Fibroblast of the aortic adventitia (primary cell): ENCODE measurements around the gene PID1. TPM values are rescaled to one million over a fixed set of nuclear protein-coding genes. Genes with fewer than 3 reads are reported as not detected.

ENCODE experiments used
- DNase-seq: peaks from one replicate; pipeline ENCODE4 v3.0.0-alpha.2; 2010; ENCODE audit warnings: low read depth
- H3K4me3 ChIP-seq: 2 replicates; pipeline ENCODE4 v1.5.1; 2011; ENCODE audit warnings: low read depth, mild to moderate bottlenecking, control low read depth, low read length, moderate library complexity
- total RNA-seq: library from RNA; depleted of rRNA; stranded (reverse); fragments of >200 nt; gene quantifications from 2 replicates; pipeline ENCODE4 v1.2.3, GENCODE V29; 2012; ENCODE audit warnings: low replicate concordance
- TF ChIP-seq, protein P1 (sequence below): IDR thresholded peaks from 2 replicates; pipeline ENCODE4 v1.5.1; 2011; ENCODE audit warnings: mild to moderate bottlenecking, low read length, control low read depth, inconsistent platforms; ENCODE audit not compliant: insufficient read depth

Gene PID1
- total RNA-seq, 1 donor, result 13.0 TPM

DNA sequence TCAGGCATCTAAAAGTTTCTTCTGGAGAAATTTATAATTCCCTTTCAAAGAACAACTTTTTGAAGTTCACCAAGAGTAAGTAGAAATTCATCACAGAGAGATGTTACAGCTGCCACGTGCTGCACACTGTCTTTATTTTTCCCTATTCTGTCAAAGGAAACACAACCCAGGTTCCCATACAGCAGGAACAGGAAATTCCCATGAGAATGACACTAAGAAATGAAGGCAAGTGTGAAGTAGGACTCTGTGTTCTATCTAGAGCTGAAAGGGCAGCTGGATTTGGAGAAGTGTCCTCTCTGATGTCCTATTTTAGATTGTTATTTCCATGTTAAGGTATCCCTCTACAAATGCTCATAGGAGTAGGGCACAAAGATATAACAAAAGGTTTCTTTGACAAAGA, 58.8 kb downstream of the PID1 start:
- no peak for DNase-seq
- no peak overlapping the region for H3K4me3 ChIP-seq
- TF ChIP-seq, protein P1, sequence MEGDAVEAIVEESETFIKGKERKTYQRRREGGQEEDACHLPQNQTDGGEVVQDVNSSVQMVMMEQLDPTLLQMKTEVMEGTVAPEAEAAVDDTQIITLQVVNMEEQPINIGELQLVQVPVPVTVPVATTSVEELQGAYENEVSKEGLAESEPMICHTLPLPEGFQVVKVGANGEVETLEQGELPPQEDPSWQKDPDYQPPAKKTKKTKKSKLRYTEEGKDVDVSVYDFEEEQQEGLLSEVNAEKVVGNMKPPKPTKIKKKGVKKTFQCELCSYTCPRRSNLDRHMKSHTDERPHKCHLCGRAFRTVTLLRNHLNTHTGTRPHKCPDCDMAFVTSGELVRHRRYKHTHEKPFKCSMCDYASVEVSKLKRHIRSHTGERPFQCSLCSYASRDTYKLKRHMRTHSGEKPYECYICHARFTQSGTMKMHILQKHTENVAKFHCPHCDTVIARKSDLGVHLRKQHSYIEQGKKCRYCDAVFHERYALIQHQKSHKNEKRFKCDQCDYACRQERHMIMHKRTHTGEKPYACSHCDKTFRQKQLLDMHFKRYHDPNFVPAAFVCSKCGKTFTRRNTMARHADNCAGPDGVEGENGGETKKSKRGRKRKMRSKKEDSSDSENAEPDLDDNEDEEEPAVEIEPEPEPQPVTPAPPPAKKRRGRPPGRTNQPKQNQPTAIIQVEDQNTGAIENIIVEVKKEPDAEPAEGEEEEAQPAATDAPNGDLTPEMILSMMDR, result no peak

DNA sequence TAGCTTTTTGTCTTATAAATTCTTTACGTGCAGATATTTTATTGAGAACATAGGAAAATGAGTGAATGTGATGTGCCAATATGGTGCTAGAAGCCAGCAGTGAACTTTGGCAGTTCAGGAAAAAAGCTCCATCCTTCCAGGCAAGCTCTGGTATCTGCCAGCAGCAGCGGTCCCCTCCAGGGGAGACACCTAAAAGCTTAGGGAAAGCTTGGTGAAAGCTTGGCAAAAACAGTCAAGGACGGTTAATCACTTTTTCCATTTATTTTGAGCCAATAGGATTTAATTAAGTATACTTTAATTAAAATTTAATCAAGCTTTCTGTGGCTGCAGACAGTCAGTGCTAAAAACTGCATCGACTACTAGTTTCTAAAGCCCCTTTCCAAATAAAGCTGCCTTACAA, 60.4 kb downstream of the PID1 start:
- DNase-seq, result no peak
- H3K4me3 ChIP-seq, result no peak overlapping the region
- TF ChIP-seq, protein P1, result no peak

DNA sequence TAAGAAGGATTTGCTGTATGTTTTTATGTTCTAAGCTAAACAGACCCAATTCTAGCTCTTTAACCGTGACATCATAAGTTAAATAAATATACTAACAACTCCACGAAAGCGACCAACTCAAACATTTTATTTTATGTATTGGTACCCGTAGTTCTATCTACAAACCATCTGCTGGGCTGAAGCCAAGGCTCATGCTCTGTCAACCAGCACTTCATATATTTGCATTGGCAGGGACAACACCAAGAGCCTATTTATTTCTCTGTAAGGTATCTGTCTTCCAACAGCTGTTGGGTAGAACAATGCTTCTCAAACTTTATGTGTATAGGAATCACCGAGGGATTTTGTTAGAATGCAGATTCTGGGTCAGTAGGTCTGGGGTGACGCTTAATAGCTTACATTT, 64.5 kb downstream of the PID1 start:
- DNase-seq, result no peak
- TF ChIP-seq, protein P1, result no peak
- H3K4me3 ChIP-seq, result no peak overlapping the region

DNA sequence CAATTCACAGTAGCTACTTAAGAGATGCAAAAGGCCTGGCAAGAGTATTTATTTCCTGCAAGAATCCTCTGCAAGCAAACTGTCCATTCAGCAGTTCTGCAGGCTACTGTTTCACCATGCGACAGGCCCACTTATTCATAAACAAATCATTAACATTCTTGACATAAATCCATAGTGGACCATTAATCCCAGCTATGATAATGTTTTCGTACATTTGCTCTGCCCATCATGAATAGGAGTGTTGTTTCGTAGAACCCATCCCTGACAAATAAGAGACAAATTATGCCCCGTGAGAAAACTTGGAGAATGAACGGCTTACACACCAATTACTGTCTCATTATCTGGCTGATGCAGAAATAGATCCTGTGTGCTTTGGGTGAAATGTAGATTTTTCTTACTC, 65.4 kb downstream of the PID1 start:
- TF ChIP-seq, protein P1, result no peak
- no peak for DNase-seq
- H3K4me3 ChIP-seq, result no peak overlapping the region

DNA sequence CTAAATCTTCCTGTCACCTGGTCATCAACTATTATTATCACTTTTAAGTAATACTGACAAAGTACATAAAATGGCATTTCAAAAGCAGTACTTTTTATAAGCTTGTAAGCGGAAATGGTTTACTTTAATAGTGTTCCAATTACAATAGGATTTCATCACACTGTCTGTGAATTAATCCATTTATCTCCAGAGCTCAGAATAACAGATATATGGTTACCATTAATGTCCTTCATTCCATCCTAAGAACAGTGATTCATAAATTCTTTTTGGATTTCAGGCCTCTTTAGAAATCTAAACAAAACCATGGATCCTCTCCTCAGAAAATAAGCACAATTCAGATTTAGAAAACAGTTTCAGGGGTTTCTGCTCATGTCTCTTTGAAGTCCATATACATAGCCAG, 68.4 kb downstream of the PID1 start:
- H3K4me3 ChIP-seq, result no peak overlapping the region
- peak; percentile 39 for DNase-seq
- TF ChIP-seq, protein P1, result no peak

DNA sequence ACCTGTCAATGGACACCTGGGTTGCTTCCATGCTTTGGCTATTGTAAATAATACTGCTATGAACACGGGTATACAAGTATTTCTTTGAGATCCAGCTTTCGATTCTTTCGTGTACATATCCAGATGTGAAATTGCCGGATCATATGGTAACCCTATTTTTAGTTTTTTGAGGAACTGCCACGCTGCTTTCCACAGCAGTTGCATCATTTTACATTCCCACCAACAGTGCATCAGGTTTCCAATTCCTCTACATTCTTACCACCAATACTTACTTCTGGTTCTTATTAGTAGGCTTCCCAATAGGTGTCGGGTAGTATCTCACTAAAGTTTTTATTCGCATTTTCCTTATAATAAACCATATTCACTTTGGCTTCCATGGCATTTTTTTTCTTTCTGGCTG, 69.6 kb downstream of the PID1 start:
- H3K4me3 ChIP-seq, result no peak overlapping the region
- DNase-seq, result peak; percentile 32
- TF ChIP-seq, protein P1, result no peak

DNA sequence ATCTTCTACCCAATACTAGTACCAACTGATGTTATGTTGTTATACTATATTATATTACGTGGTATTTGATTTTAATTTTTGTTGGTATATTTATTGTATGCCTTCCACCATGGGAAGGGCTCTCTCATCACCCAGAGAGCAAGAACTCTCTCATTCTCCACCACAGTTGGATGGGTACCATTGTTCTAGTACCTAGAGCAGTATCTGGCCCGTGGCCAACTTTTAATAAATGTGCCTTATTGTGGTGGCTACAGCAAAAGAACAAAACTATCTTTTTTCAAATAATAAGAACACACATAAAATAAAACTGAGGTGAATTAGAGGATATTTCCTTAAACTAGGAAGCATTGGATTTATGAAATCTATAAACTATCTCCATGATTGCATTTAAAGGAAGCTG, 71.8 kb downstream of the PID1 start:
- TF ChIP-seq, protein P1, result no peak
- DNase-seq, result no peak
- no peak overlapping the region for H3K4me3 ChIP-seq
